Activated effector memory CD4-positive, alpha-beta T cell treated with anti-CD3 and anti-CD28 coated beads, Interleukin-2, amount 50 U/mL, for 16 hours (primary cell): ENCODE measurements around the gene ASPSCR1.
A peak's percentile ranks its signal among the peaks of the same experiment; 100 is the strongest.
"Not testable (repeated sequence)": the region's sequence is repeated elsewhere in the genome, so short reads cannot be mapped to it uniquely, and the experiment has no call there.

Experiments
- DNase-seq: peaks from one replicate; pipeline ENCODE4 v3.0.0-alpha.2; 2020

ASPSCR1 gene

DNA sequence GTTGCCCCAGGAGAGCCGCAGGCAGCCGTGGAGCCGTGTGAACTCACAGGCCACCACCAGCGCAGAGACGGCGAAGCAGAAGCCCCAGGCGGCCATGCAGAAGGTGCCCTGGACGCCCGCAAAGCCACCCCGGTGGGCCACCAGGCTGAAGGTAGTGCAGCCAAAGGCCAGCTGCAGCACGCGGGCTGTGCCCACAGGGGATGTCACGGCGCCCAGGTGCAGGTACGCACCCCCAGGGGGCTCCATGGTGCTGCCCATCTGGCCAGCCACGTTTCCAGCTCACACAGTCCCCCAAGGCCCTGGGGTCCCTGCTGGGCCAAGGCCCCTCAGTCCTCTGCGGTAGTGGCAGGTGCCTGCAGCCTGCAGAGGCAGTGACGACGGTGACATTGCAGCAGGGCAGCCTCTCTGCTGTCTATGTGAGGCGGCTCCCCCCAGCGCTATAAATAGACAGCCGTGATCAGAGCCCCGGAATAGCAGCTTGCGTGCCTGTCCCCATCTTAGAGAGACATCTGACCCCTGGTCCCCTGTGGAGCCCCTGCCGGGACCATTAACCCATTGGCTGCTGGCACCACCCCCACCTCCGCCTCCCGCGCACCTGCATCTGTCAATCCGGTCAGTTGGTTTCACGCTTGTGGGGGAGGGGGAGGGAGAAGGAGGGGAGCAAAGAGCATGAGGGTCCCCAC is 35.8 kb upstream of the ASPSCR1 start:
- DNase-seq = no peak

DNA sequence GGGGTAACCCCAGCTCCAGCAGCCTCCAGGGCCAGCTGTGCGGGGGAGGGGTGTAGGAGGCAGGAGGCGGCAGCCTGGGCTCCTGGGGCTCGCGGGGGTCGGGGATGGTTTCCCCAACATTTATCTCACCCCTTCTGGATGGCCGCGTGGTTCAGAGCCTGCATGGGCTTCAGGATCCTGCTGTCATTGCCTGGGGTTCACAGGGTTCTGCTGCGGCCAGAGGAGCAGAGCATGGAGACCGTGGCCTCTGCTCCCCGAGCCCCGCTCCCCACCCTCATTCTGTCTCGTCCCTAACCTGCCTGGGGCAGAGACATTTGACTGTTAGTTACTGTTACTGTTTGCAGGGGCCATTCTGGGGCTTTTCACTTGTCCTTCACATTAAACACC is 35.3 kb upstream of the ASPSCR1 start:
- no peak for DNase-seq

DNA sequence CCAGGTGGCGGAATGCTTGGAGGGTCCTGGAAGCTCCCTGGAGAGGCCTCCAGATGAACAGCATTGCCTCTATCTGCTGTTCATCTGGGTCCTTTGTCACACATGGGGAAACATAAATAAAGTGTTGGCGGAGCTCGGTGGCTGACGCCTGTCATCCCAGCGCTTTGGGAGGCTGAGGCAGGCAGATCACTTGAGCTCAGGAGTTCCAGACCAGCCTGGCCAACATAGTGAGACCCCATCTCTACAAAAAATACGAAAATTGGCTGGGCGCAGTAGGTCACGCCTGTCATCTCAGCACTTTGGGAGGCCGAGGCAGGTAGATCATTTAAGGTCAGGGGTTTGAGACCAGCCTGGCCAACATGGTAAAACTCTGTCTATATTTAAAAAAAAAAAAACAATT is 32.6 kb upstream of the ASPSCR1 start:
- DNase-seq = no peak

GRCh38 chr17:81947189-81947588 is 30.2 kb upstream of the ASPSCR1 start, which contains the start of gene MYADML2:
Gene MYADML2, minus strand, starts transcription at chr17:81947233. Its CDS starts 5,492 bp downstream, at chr17:81941741.
- DNase-seq = no peak

DNA sequence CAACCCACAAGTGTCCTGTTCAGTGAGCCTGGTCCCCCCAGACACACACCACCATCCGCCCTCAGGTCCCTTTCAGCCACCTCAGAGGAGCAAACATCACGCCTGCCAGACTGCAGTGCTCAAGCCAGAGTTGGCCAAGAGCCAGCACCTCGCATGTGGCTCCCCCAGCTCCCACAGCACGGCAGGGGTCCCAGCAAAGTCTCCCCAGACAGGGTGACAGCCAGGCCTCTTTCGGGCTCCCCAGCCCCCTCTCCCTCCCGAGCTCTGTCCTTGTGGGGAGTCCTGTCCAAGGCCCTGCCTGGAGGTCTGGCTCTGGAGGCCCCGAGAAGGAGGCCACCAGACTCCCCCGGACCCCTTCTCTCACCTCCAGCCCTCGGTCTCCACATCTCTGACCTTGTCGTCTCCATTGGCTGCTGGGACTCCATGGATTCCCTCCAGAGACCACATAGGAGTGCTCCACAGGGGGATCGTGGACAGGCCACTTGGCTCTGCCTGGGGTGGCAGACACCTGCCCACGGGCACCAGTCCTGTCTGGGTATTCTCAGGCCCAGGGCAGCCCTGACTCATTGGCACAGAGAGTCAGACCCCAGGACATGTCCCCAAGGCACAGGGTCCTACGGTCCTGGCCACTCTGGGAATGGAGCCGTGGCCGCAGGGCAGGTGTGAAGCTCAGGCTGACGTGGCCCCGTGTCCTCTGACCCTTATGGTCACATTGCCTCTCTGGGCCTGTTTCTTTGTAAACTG is 28.6 kb upstream of the ASPSCR1 start:
- no peak for DNase-seq

DNA sequence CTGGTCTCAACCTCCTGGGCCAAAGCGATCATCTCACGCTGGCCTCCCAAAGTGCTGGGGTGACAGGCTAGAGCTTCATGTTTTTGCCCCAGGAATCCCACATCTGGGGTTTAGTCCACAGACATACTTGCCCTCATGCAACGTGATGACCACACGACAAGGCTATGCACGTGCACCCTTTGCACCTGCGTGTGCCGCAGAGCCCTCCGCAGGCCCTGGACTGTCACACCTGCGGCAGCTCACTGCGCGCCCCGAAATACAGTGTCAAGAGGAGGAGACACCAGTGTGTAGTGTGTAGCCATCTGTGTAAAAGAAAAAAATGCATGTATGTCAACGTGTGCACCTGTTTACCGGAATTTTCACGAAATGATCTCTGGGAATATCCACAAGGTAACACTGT is 26.9 kb upstream of the ASPSCR1 start:
- DNase-seq = no peak

- DNase-seq = no peak
Measured at GRCh38 chr17:81951785-81952684, 25.4 kb upstream of the ASPSCR1 start.

- no peak for DNase-seq
Measured at GRCh38 chr17:81952792-81953228, 24.6 kb upstream of the ASPSCR1 start.

GRCh38 chr17:81953443-81953842 is 24.0 kb upstream of the ASPSCR1 start:
- not testable (repeated sequence) for DNase-seq

DNA sequence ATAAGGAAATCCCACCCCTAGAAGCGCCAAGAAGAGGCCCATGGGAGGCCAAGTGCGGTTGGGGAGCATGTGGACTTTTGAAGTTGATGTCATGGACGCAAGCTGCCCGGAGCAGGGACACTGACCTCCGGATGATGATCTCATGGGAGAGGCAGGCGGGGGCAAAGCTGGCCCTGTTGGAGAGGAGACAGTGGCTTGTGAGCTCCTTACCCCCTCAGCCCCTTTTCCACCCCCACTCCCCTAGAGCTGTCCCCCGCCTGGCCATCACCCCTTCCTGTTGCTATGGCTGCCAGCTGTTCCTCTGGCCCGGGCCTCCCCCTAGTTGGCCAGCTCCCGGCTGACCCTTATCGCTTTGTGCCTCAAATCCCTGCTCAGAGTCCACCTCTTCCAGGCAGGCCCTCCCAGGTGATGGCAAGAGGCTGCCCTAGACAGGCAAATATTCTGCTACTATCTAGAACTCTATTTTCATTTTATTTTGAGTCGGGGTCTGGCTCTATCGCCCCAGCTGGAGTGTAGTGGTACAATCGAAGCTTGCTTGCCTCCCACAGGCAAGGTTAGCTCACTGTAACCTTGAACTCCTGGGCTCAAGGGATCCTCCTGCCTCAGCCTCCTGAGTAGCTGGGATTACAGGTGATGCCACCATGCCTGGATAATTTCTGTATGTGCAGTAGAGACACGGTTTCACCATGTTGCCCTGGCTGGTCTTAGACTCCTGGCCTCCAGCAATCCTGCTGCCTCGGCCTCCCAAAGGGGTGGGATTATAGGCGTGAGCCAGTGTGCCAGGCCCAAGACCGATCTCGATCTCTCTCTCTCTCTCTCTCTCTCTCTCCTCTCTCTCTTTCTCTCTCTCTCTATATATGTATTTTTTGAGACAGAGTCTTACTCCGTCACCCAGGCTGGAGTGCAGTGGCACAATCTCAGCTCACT is 23.0 kb upstream of the ASPSCR1 start:
- DNase-seq = no peak

- DNase-seq = no peak
Measured at GRCh38 chr17:81955058-81955681, 22.3 kb upstream of the ASPSCR1 start.

- DNase-seq = no peak
Measured at GRCh38 chr17:81955756-81956544, 21.5 kb upstream of the ASPSCR1 start.

- no peak for DNase-seq
Measured at GRCh38 chr17:81956607-81957589, 20.5 kb upstream of the ASPSCR1 start.

DNA sequence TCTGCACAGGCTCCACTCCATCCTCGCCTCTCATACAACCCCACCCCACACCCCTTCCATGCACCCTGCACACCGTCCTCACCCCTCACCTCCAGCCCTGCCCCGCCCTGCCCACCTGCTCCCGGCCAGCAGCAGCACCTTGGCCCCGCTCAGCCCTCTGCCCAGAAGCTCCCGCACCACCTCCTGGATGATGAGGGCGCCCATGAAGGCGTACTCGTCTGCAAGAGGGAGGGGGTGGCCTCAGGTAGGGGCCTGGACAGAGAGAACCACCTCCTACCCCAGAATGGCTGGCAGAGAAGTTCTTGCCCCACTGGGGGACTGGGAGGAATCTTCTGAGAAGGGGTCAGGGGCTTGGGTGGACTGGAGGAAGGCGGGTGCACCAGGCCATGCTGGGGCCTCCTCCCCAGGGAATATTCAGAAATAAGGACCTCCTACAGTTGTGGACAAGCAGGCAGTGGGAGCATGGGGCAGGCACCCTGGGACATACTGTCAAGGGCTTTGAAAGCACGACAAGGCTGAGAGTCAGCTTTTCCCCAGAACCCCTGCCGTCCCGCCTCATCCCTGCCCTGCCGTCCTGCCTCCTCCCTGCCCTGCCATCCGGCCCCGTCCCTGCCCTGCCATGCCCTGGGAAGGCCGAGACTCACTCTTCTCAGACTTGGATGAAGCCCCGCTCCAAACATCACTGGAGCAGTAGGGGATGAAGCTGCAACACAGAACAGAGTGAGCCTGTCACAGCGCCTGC is 19.6 kb upstream of the ASPSCR1 start:
- no peak for DNase-seq

- no peak for DNase-seq
Measured at GRCh38 chr17:81958633-81959342, 18.6 kb upstream of the ASPSCR1 start.

- peak; percentile 93 for DNase-seq
Measured at GRCh38 chr17:81959362-81960129, 17.9 kb upstream of the ASPSCR1 start.
